GM23338 (cell line): ENCODE measurements around the gene CBFA2T2. TPM values are rescaled to one million over a fixed set of nuclear protein-coding genes. Genes with fewer than 3 reads are reported as not detected.
"Not testable (repeated sequence)": the region's sequence is repeated elsewhere in the genome, so short reads cannot be mapped to it uniquely, and the experiment has no call there.

Experiments
- ATAC-seq: fragments of 200-7000 bp; cut with Tn5 transposase; 3 replicates; pipeline ENCODE4 v1.9.1; 2020
- DNase-seq: peaks from one replicate; pipeline ENCODE4 v3.0.0-alpha.2; 2015; ENCODE audit warnings: low spot score
- H2AFZ ChIP-seq: fragments of 200-600 bp; sonication (generic); 2 replicates; pipeline ENCODE4 v1.8.0; 2016; ENCODE audit warnings: antibody characterized with exemption, mild to moderate bottlenecking, moderate library complexity
- H3F3A ChIP-seq: fragments of 200-600 bp; sonication (generic); replicated peaks from 2 replicates; pipeline ENCODE4 v1.8.0; 2017; ENCODE audit warnings: antibody characterized with exemption, mixed run types, low read depth
- H3K27ac ChIP-seq: fragments of 200-600 bp; sonication (generic); 2 replicates; pipeline ENCODE4 v1.6.1; 2016; ENCODE audit warnings: low read depth
- H3K27me3 ChIP-seq: fragments of 200-600 bp; sonication (generic); 2 replicates; pipeline ENCODE4 v1.8.0; 2016; ENCODE audit warnings: mild to moderate bottlenecking, mixed run types, moderate library complexity; ENCODE audit not compliant: insufficient read depth
- H3K36me3 ChIP-seq: fragments of 200-600 bp; sonication (generic); 2 replicates; pipeline ENCODE4 v1.8.0; 2016; ENCODE audit warnings: mild to moderate bottlenecking; ENCODE audit not compliant: insufficient read depth
- H3K4me1 ChIP-seq: fragments of 200-600 bp; sonication (generic); 2 replicates; pipeline ENCODE4 v1.8.0; 2016; ENCODE audit warnings: mild to moderate bottlenecking, moderate library complexity; ENCODE audit not compliant: insufficient read depth
- H3K4me2 ChIP-seq: fragments of 200-600 bp; sonication (generic); 2 replicates; pipeline ENCODE4 v1.7.1; 2017; ENCODE audit warnings: mixed run types
- H3K4me3 ChIP-seq: fragments of 200-600 bp; sonication (generic); 2 replicates; pipeline ENCODE4 v1.6.1; 2016; ENCODE audit warnings: mixed run types
- H3K79me2 ChIP-seq: fragments of 200-600 bp; sonication (generic); replicated peaks from 2 replicates; pipeline ENCODE4 v1.8.0; 2017; ENCODE audit warnings: mild to moderate bottlenecking; ENCODE audit not compliant: insufficient read depth
- H3K9me2 ChIP-seq: fragments of 200-600 bp; sonication (generic); 2 replicates; pipeline ENCODE4 v1.8.0; 2017; ENCODE audit not compliant: insufficient read depth
- H4K20me1 ChIP-seq: fragments of 200-600 bp; sonication (generic); replicated peaks from 2 replicates; pipeline ENCODE4 v1.8.0; 2017; ENCODE audit warnings: mild to moderate bottlenecking; ENCODE audit not compliant: insufficient read depth
- H3K27ac Mint-ChIP-seq: 2 replicates; pipeline ENCODE4 v1.8.0; 2020; ENCODE audit warnings: inconsistent platforms, mild to moderate bottlenecking, moderate library complexity, mixed read lengths
- H3K27me3 Mint-ChIP-seq: 3 replicates; pipeline ENCODE4 v1.8.0; 2022; ENCODE audit warnings: low read depth, mild to moderate bottlenecking, moderate library complexity, mixed read lengths, inconsistent platforms; ENCODE audit not compliant: insufficient read depth, poor library complexity
- H3K36me3 Mint-ChIP-seq: 3 replicates; pipeline ENCODE4 v1.8.0; 2021; ENCODE audit warnings: low read depth, mild to moderate bottlenecking, inconsistent platforms, moderate library complexity, mixed read lengths
- H3K4me1 Mint-ChIP-seq: 3 replicates; pipeline ENCODE4 v1.8.0; 2020; ENCODE audit warnings: mild to moderate bottlenecking, inconsistent platforms, mixed read lengths
- H3K4me3 Mint-ChIP-seq: 3 replicates; pipeline ENCODE4 v1.8.0; 2021; ENCODE audit warnings: moderate library complexity, mild to moderate bottlenecking, inconsistent platforms, mixed read lengths
- H3K9me3 Mint-ChIP-seq: 3 replicates; pipeline ENCODE4 v1.8.0; 2020; ENCODE audit warnings: moderate library complexity, mild to moderate bottlenecking, inconsistent platforms, mixed read lengths
- CTCF ChIP-seq, 2 experiments: fragments of 200-600 bp in 1 of 2; sonication (generic) in 1 of 2; conservative IDR thresholded peaks; 2 replicates each; pipeline versions ENCODE4 v1.5.1 to v1.6.1; 2016 to 2017; ENCODE audit warnings: antibody characterized with exemption in 2 of 2, low read depth in 2 of 2, mild to moderate bottlenecking in 2 of 2, moderate library complexity in 1 of 2
- ETS1 ChIP-seq: IDR thresholded peaks from 2 replicates; pipeline ENCODE4 v1.6.1; 2016; ENCODE audit warnings: antibody characterized with exemption
- JUNB ChIP-seq: IDR thresholded peaks from one replicate; pipeline ENCODE4 v1.6.1; 2016; ENCODE audit warnings: antibody characterized with exemption; ENCODE audit not compliant: unreplicated experiment
- NANOG ChIP-seq: IDR thresholded peaks from 2 replicates; pipeline ENCODE4 v1.6.1; 2016; ENCODE audit warnings: antibody characterized with exemption, borderline replicate concordance
- REST ChIP-seq: IDR thresholded peaks from one replicate; pipeline ENCODE4 v1.6.1; 2018; ENCODE audit warnings: antibody characterized with exemption; ENCODE audit not compliant: unreplicated experiment
- polyA plus RNA-seq: library from polyadenylated mRNA; unstranded; fragments of >200 nt; fragmentation: Nextera tagmentation; extraction: Ambion mirVana; gene quantifications from 2 replicates; pipeline ENCODE4 v1.2.1, GENCODE V29; 2016
- total RNA-seq: library from RNA; depleted of rRNA; stranded (reverse); fragments of >200 nt; shearing (Covaris generic); gene quantifications from 2 replicates; pipeline ENCODE4 v1.2.3, GENCODE V29; 2014

The CBFA2T2 gene
- total and polyA plus RNA-seq, 2 experiments from 2014 or later: 12.7 to 15.8 TPM

GRCh38 chr20:33493076-33493766, 3.3 kb downstream of the CBFA2T2 start:
- TF ChIP-seq ETS1 (no peak), NANOG (no peak), CTCF (conservative IDR thresholded peaks at IDR 0.05; ENCODE audit: low read depth in 2 of 2) (no peak), JUNB (no peak), REST (no peak)
- peaks cover 9% of the 10 kb centered on the region for H3K4me1 ChIP-seq
- peaks cover 8% of the 10 kb centered on the region; the same call in 1 of the 2 replicates for H3F3A ChIP-seq
- H3K9me2 ChIP-seq: no peaks in the 10 kb centered on the region
- Mint-ChIP-seq H3K9me3 (no peaks in the 10 kb centered on the region), H3K27me3 (peaks cover 2% of the 10 kb centered on the region), H3K4me1 (peaks cover 8% of the 10 kb centered on the region), H3K4me3 (no peak overlapping the region), H3K27ac (no peak overlapping the region), H3K36me3 (no peaks in the 10 kb centered on the region)
- DNase-seq (no peak), ATAC-seq (no peak)
- peaks cover 50% of the 10 kb centered on the region for H3K79me2 ChIP-seq
- H3K27ac ChIP-seq: no peak overlapping the region
- H3K36me3 ChIP-seq: no peaks in the 10 kb centered on the region
- no peak overlapping the region for H3K4me2 ChIP-seq
- no peak overlapping the region for H2AFZ ChIP-seq
- H3K4me3 ChIP-seq: no peak overlapping the region
- H3K27me3 ChIP-seq: no peaks in the 10 kb centered on the region
- H4K20me1 ChIP-seq: peaks cover 8% of the 10 kb centered on the region; the same call in 1 of the 2 replicates

GRCh38 chr20:33496776-33497175, 6.9 kb downstream of the CBFA2T2 start:
- H3K9me3 Mint-ChIP-seq, H3K27me3 Mint-ChIP-seq, H3K4me2 ChIP-seq, H3K36me3 ChIP-seq, DNase-seq, H3K9me2 ChIP-seq, H3K4me3 Mint-ChIP-seq, ATAC-seq, H3K27ac ChIP-seq, H3K27me3 ChIP-seq, H3K36me3 Mint-ChIP-seq, H4K20me1 ChIP-seq, H3F3A ChIP-seq, H3K4me3 ChIP-seq, H3K4me1 Mint-ChIP-seq, H3K27ac Mint-ChIP-seq, H3K4me1 ChIP-seq, H2AFZ ChIP-seq: not testable (repeated sequence)
- H3K79me2 ChIP-seq: peaks cover 66% of the 10 kb centered on the region
